SKM-1 (cell line): ENCODE measurements around the gene MANBA.
"Not testable (repeated sequence)": the region's sequence is repeated elsewhere in the genome, so short reads cannot be mapped to it uniquely, and the experiment has no call there.

Experiments
- DNase-seq: peaks from one replicate; lab custom pipeline; 2025; ENCODE audit not compliant: unreplicated experiment; lab: John Stamatoyannopoulos, UW

MANBA gene

DNA sequence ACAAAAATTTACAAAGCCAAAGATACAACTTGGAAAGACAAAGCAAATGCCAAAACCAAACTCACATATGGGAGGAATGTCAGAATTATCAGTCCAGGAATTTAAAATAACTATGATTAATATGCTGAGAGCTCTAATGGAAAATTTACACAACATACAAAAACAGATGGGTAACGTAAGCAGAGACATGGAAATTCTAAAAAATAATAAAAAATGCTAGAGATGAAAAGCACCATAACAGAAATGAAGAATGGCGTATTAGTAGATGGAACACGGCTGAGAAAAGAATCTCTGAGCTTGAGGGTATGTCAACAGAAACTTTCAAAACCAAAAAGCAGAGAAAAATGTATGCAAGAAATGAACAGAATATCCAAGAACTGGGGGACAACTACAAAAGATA lies 4.1 kb upstream of the MANBA start:
- DNase-seq = no peak

DNA sequence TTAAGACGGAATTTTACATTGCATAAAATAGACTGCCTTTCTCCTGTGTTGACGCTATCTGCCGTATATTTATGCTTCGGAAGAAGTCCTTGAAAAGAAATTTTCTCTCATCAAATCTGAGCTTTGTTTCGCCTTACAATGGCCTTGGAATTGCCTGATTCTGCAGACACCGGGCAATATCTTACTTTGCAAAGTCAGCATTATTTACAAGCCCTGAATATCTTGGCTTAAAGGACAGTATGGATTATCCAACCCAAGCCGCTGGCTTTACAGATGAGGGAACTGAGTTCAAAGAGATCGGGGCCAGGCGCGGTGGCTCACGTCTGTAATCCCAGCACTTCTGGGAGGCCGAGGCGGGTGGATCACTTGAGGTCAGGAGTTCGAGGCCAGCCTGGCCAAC lies 1.1 kb upstream of the MANBA start:
- DNase-seq = no peak

DNA sequence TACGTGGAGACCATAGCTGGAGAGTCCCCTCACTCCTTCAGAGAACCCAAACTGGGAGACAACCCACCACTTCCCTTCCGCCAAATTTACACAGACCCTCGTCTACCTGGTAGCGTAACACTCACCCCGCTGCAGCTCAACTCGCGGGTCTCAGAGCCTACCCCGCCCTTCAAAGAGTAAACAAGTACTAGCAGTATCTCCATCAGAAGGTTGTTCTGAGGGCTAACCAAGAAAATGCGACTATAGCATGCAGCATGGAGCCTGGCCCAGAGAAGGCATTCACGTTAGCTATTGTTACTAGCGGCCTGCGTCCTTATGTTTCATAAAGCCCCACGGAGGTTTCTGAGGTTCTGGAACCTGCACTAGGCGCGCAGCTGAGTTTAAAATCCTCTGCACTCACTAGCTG lies 531 bp upstream of the MANBA start:
- no peak for DNase-seq

DNA sequence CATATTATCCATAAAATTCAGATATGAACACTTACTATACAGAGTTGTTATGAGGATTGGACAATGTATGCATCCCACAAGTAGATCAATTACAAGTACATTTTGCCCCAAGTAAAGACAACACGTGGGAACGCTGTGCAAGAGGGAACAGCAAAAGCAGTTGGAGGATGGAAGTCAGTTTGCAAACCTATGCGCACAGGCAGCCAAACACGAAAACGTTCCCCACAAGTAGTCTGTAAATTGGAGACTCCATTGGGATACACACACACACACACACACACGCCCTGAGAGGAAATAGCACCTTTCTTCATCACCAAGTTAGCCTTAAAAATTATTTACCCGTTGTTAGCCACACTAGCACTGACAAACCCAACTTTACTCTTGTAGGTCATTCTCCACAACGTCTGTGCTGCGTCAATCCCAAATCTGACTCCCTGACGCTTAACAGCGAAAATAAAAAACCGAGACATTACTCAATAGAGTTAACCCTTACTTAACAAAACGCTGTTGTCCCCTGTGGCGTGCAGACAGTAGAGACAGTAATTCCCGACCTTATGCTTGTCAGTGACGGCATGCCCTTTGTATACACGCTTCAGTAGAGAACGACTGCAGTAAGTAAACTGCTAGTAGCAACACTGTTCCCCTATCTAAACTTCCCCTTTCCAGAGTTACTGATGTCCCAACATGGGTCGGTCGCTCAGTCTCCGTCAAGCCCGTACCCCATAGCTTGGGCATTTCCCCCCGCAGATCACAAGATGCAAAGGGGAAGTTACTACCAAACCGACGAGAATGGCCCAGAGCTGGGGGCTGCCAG lies 730 bp downstream of the MANBA start:
- peak; percentile 94 for DNase-seq

DNA sequence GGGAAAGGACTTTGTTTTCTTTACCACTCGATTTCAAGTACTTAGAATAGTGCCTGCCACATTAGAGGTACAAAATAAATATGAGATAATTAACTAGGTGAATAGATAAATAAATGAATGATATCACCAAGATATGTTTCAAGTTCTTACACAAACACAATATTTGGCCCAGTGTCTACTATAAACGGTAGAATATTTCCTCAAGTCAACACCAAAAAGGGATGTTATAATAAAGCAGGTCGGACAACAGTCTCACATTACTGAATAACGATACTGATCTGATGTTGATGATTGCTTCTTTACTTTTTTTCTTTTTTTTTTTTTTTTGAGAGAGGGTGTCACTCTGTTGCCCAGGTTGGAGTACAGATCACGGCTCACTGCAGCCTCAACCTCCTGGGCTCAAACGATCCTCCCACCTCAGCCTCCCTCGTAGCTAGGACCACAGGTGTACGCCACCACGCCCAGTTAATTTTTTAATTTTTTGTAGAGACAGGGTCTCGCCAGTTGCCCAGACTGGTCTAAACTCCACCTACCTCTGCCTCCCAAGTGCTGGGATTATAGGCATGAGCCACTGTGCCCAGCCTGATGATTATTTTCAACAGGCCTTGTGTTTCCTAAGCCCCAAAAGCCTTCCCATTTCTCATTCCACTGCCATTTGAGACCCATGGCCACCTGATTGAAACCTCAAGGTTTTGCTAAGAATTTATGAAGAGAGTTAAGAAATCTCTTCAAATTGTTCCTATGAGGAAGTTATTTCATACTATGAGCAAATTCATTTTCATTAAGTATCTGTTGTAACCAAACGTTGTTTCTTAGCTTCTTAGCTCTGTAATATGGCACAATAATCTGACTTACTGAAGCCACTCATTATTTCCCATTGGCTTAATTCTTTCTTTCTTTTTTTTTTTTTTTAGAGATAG lies 2.3 kb downstream of the MANBA start:
- no peak for DNase-seq

DNA sequence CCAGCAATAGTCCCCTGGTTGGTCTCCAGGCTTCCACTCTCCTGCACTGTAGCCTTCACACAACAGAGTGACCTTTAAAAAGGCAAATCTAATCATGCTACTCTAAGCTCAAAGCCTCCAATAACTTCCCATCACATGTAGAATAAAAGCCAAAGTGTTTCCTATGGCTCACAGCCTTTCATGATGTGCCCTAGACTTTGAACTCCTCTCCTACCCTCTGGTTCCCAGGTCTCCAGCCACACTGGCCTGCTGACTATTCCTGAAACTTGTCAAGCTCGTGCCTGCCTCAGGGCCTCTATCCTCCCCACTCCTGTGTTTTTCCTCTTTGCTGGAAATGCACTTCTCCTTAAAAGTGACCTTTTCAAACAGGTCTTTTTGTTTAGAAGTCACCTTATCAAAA lies 3.1 kb downstream of the MANBA start:
- DNase-seq = no peak

DNA sequence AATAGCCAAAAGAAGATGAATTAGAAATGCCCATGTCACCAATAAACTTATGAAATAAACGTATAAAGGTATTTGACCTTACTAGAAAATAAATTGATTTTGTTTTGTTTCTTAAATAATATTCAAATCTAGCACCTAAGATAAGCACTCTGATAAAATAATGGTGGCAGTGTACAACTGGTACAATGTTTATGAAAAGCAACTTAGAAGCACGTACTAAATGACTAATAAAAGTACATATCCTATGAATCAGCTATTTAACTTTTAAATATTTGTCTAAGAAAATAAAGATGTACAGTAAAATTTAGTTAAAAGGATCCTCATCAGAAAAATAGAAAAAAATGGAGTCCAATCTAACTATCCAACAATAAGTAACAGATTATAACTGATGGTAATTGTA lies 6.7 kb downstream of the MANBA start:
- DNase-seq = no peak

DNA sequence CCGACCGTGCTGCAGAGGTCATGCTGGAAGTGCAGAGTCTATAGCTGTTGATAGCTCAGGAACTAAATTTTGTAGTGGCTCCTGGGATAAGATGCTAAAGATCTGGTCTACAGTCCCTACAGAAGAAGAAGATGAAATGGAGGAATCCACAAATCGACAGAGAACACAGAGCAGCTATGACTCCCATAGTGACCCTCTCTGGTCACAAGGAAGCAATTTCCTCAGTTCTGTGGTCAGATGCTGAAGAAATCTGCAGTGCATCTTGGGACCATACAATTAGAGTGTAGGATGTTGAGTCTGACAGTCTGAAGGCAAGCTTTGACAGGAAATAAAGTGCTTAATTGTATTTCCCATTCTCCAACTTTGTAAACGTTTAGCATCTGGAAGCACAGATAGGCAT lies 8.8 kb downstream of the MANBA start:
- no peak for DNase-seq

DNA sequence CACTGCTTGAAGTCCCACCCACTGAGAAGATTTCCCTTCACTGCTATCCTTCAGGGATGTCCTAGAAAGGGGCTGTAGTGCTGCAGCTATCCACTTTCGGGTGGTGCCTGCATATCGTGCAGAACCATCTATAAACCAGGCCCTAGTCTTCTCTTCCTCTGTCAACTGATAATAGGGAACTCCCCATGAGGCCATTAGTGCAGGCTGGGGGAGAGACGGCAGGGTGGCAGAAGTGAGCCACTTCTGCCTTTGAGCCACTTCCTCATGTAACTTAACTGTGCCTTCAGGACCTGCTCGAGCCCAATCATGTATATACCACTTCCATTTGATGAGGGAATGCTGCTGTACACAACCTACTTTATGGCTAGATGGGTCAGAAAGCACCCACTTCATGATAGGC lies 17.4 kb downstream of the MANBA start:
- peak; percentile 68 for DNase-seq

DNA sequence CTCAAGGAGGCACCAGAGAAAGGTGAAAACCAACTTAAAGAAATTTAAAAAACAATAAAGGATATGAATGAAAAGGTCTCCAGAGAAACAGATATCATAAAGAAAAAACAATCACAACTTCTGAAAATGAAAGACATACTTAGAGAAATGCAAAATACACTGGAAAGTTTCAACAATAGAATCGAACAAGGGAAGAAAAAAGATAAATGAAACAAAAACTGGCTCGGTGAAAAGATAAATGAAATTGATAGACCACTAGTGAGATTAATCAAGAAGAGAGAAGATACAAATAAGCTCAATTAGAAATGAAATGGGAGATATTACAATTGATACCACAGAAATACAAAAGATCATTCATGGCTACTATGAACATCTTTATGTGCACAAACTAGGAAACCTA lies 22.0 kb downstream of the MANBA start:
- not testable (repeated sequence) for DNase-seq

DNA sequence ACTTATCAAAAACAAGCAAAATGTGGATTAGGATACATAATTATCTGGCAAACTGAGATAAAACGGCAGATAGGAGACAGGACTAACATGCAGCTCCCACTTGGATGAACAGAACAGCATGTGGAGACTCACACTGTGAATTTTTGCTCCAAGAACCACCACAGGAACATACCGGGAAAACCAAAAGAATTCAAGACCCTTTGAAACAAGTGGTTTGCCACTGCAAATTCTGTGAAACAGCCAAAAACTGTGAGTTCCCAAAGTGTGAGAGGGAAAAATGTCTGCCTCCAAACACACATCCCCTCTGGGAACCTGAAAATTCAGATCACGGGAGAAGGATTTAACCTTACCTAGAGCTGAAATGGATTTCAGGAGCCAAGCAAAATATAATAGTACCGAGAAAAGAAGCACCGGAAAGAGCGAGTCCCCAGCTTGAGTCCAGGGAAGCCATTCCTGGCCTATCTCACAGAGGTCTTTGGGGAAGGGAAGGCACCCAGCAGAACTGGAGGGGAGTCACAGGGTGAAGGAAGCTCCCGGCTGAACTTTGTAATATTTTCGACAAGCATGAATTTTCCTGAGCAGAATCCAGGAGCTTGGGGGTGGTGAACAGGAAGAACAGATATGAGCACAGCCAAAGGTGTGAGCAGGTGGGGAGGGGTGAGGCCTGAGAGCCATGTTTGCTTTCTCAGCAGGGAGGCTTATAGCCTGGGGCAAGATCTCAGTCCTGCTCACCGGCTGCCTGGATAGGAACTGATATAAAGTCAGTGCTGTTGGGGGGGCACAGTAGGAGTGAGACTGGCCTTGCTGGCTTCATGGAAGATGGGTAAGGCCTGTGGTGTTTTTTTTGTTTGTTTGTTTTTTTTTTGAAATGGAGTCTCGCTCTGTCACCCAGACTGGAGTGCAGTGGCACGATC lies 23.9 kb downstream of the MANBA start:
- no peak for DNase-seq

DNA sequence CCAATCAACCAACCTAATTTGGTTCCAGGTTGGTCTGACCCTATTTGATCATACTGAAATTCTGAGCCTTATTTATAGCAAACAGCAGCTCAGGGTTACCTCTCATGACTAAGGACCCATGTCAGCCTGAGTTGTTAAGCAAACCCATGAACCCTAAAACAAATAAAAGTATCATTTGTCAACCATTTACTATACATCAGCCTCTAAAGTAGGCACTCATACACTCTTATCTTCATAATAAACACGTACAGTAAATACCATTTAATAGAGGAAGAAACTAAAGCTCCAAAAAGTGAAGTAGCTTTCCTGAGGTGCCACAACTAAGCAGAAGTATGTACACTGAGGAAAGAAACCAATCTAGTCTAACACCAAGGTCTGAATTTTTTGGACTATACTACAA lies 25.2 kb downstream of the MANBA start:
- no peak for DNase-seq

DNA sequence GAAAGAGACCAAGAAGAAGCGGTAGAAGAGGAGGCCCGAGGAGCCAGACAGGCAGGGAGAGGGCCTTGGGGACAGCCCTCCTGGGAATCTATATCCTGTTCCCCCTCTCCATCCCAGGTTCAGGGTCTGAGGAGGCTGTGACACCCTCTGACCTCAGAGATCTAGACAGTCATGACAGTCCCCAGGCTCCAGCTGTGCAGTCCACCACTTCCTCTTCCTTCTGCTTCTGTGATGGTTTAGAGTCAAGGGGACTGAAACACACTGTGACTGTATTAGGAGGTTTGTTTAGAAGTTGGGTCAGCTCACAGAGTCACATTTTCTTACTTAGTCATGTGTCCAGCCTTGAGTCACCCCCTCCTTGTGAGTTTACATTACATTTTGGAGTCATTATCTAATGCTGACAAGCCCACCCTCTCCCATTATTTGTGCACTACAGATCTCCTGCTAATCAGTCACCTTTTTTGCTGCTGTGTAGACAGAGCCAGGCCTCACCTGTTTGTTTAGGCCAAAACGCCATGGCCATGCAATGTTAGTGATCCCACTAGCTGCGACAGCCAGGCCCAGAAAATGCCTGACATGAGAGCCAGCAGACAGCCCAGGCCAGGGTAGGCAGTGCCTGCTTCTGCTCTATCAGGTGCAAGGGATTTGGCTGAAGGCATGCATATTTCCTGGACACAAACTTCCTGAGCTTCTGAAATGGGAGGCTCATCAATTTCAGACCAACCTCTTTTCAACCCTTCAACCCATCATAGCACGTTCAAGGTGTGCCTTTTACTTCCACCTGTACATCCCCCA lies 26.0 kb downstream of the MANBA start:
- DNase-seq = no peak

DNA sequence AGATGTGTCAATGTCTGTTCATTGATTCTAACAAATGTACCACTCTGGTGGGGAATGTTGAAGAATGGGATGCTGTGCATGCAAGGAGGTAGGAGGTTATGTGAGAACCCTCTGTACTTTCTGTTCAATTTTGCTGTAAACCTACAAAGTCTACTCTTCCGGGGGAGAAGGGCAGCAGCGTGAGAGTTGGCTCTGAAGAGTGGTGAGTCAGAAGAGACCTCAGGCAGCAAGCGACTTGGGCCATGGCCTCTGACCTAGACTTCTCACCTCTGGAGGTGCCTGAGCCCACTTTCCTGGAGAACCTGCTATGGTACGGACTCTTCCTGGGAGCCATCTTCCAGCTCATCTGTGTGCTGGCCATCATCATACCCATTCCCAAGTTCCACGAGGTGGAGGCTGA lies 26.7 kb downstream of the MANBA start:
- no peak for DNase-seq

DNA sequence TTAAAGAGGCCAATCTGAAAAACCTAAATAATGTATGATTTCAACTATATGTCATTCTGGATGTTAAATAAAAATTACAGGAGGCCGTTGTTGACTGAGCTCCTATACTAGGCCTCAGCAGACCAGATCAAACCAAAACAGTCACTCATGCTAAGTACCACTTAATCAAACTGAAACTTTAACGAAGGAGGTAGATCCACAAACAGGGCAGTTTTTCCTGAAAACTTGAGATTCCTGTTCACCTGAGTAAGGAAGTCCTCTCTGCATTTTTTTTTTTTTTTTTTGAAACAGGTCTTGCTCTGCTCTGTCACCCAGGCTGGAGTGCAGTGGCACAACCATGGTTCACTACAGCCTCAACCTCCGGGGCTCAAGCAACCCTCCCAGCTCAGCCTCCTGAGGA lies 27.7 kb downstream of the MANBA start:
- no peak for DNase-seq

DNA sequence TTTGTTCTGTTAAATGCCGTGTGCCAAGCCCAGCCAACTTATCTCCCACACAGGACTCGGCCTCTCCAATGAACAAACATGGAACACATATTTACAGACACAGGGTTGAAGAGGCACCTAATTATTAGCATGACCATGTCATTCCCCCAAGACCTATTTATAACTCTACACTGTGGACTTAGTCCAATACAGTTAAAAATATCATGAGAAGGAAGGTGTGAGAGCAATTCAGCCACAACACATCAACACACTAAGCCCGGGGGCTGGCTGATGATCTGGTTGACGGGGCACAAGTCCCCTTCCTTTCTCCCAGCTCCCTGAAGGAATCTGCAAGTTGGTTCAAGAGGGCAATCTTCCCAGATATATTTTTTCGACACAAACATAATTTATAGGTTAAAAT lies 28.1 kb downstream of the MANBA start:
- DNase-seq = no peak

DNA sequence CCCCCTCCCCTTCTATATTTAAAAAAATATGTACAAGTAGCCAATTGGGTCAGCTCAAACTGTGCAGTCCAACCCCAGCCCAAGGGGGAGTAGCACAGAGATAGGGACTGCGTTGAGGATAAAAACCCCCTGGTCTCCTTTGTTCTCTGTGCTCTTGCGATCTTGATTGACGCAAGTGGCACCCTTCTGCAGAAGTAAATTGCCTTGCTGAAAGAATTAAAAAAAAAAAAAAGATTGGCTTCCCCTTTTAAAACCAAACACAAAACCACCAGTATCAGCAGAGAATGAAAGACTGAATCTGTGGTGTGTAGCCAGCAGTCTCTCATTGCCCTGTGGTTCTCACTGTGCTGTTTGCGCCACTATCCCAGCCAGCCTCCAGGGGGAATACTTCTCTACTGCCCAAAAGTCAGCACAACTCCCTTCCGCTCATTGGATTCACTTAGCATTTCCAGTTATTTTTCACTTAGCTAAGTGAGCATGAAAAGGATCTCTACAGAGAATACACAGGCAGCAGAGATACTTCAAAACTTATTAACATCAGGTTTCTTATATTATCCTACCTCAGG lies 29.7 kb downstream of the MANBA start:
- peak; percentile 28 for DNase-seq

DNA sequence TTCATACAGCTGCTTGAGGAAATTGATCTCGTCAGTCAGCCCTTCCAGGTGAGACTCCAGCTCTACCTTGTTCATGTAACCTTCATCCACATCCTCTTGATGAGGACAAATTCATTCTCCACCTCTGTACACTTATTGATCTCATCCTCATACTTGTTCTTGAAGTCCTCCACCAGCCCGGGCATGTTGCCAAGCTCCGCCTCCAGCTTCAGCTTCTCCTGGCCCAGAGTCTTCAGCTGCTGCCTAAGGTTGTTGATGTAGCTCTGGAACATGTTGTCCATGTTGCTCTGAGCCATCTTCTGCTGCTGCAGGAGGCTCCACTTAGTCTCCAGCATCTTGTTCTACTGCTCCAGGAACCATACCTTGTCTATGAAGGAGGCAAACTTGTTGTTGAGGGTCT lies 31.3 kb downstream of the MANBA start:
- not testable (repeated sequence) for DNase-seq

DNA sequence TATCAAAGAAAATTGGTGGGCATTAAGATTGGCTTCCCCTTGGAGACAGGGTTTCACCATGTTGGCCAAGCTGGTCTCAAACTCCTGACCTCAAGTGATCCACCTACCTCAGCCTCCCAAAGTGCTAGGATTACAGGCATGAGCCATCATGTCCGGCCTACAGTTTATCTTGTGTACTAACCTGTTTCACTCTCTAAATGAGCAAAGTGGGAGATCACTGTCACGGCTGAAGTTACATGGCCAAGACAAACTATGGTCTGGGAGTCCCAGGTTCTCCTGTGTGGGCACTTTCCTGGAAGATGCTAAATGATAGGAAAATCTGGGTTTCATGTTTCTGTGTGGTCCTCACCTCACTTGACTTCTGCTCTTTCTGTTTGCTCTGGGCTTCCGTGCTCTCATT lies 33.8 kb downstream of the MANBA start:
- DNase-seq = not testable (repeated sequence)

DNA sequence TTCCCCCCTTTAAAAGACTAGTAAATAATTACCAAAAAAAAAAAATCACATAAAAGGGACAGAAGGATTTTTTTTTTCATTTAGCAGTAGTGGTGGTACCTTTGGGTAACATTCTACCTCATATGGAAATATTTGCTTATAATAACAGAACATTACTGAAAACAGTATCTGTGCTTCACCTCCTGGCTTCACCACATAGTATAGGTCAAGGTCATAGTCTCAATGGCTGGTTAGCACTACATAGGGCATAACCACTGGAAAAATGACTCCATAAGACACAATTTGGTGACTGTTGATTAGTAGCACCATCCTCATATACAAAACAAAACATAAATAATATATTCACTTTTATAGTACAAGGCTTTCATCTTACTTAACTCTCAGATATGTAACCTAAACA lies 34.7 kb downstream of the MANBA start:
- DNase-seq = no peak
